Measurements from ENCODE around the gene MPP1. TPM values are rescaled to one million over a fixed set of nuclear protein-coding genes. Genes with fewer than 3 reads are reported as not detected.

The MPP1 gene
- total RNA-seq, 4 donors from 2014 or later = 9.9 to 15.0 (median 13.3) TPM

DNA sequence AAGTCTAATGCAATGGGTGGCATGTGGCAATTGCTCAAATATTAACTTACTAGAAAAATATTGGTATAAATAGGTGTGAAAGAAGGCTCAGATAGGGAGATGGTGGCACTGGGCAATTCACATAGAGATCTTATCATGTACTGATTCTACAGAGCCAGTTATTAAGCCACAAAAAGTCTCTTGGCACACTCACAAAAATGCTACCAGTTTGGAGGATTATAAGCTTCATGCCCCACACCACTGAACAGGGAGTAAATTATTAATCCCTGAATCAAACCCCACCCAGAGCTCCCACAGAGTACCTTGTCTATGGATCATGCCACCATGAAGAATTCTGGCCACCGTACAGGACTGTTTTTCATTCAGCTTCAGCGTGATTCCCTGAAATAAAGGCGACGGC is 13.8 kb downstream of the MPP1 start:
- WGBS = 68% methylated on average over 4 of the region's 4 CpGs
- no peak for DNase-seq (ENCODE audit: low spot score in 2 of 2)
- Histone ChIP-seq H3K36me3 (no peaks in the 10 kb centered on the region), H3K27ac (no peak overlapping the region), H3K27me3 (no peaks in the 10 kb centered on the region), H3K4me3 (no peak overlapping the region), H3K4me1 (no peaks in the 10 kb centered on the region), H3K9me3 (no peaks in the 10 kb centered on the region)
- no peak for TF ChIP-seq POLR2AphosphoS5 (IDR thresholded peaks at IDR 0.05)
- TF ChIP-seq, protein P1, sequence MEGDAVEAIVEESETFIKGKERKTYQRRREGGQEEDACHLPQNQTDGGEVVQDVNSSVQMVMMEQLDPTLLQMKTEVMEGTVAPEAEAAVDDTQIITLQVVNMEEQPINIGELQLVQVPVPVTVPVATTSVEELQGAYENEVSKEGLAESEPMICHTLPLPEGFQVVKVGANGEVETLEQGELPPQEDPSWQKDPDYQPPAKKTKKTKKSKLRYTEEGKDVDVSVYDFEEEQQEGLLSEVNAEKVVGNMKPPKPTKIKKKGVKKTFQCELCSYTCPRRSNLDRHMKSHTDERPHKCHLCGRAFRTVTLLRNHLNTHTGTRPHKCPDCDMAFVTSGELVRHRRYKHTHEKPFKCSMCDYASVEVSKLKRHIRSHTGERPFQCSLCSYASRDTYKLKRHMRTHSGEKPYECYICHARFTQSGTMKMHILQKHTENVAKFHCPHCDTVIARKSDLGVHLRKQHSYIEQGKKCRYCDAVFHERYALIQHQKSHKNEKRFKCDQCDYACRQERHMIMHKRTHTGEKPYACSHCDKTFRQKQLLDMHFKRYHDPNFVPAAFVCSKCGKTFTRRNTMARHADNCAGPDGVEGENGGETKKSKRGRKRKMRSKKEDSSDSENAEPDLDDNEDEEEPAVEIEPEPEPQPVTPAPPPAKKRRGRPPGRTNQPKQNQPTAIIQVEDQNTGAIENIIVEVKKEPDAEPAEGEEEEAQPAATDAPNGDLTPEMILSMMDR (IDR thresholded peaks at IDR 0.05) = no peak
- TF ChIP-seq POLR2A (IDR thresholded peaks at IDR 0.05) = no peak
- no peak for TF ChIP-seq EP300 (IDR thresholded peaks at IDR 0.05)

DNA sequence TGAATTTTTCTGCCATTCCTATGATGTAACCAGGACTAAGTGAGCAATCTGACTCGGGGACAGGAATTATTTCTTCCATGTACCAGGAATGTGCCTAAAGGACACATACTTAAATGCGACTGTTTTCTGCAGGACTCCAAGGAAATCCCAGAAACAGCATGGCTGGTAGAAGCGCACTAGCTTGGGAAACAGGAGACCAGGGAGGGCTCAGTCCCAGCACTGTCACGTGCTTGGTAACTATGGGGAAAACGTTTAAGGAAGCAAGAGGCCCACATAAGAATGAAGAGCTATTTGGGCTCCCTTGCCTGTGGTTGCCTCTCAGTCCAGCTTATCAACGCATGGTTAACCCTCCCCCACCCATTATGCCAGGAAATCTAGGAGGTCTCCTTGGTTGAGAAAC is 19.6 kb downstream of the MPP1 start:
- no peaks in the 10 kb centered on the region for H3K27me3 ChIP-seq
- no peak for DNase-seq (ENCODE audit: low spot score in 2 of 2)
- no peaks in the 10 kb centered on the region for H3K36me3 ChIP-seq
- 70% methylated on average over 6 of the region's 6 CpGs for WGBS
- no peaks in the 10 kb centered on the region for H3K4me1 ChIP-seq
- H3K9me3 ChIP-seq = no peaks in the 10 kb centered on the region
- no peak overlapping the region for H3K4me3 ChIP-seq
- no peak overlapping the region for H3K27ac ChIP-seq
- no peak for TF ChIP-seq POLR2AphosphoS5 (IDR thresholded peaks at IDR 0.05)
- TF ChIP-seq EP300 (IDR thresholded peaks at IDR 0.05) = no peak
- TF ChIP-seq, protein P1 (IDR thresholded peaks at IDR 0.05) = no peak
- no peak for TF ChIP-seq POLR2A (IDR thresholded peaks at IDR 0.05)

DNA sequence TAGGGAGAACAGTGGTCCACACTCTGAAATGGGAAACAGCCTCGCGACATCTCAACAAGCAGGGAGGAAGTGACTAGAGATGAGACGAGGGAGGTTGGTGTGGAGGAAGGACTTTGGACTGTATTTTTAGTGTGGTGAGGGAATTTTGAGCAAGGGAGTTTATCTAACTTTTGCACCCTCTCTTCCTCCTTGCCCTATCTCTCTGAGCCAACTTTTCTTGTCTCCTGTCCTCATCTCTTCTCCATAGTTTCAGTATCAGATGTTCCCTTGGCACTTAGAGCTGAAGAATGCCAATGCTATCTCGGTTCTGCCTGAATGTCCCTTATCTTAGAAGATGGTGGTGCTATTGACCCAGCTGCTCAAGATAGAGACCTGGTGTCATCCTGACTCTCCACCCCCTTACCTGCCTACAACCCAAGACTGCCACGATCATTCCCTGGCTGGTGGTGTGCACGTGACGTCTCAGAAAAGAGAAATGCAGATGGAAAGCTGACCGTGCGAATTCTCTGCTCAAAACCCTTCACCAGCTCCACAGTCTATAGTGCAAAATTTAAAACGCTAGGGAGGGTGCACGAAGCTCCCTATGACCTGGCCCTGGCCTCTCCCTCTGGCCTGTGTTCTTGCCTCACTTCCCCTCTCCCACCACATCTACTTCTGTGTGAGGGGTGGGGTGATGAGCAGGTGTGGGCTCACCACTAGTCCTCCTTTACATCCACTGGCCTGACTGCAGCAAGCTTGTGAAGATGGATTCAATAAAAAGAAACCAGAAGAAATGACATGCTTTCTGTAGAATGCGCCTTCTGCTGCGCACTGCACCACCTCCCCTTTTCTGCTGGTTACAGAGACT is 20.9 kb downstream of the MPP1 start:
- no peaks in the 10 kb centered on the region for H3K4me1 ChIP-seq
- WGBS = 86% methylated on average over 13 of the region's 13 CpGs
- TF ChIP-seq EP300 (IDR thresholded peaks at IDR 0.05) (no peak), POLR2AphosphoS5 (IDR thresholded peaks at IDR 0.05) (no peak), POLR2A (IDR thresholded peaks at IDR 0.05) (no peak)
- TF ChIP-seq, protein P1 (IDR thresholded peaks at IDR 0.05) = no peak

DNA sequence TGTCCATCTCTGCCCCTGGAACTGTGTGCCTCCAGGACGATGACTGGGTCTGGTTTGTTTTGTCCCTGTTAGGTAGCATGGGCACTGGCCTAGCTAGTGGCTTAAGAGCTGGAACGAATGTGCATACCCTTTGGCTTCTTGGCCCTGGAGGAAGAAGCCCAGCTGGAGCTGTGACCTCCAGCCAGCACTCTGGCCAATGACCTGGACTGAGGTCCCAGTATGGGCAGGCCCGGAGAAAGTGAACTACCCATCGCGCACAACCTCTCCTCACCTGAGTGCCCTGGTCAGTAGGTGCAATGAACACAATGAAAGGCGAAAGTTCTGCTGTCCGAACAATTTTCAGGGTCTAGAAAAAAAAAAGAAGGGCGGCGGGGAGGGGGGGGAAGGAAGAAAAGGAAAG is 24.3 kb downstream of the MPP1 start:
- TF ChIP-seq, protein P1 (IDR thresholded peaks at IDR 0.05) = no peak
- TF ChIP-seq POLR2AphosphoS5 (IDR thresholded peaks at IDR 0.05) (no peak), EP300 (IDR thresholded peaks at IDR 0.05) (no peak), POLR2A (IDR thresholded peaks at IDR 0.05) (no peak)
- 94% methylated on average over 7 of the region's 9 CpGs for WGBS

More for the DNA sequence above, 20.9 kb downstream of the MPP1 start:
- DNase-seq (ENCODE audit: low spot score in 2 of 2) = no peak
- Histone ChIP-seq H3K36me3 (no peaks in the 10 kb centered on the region), H3K4me3 (no peak overlapping the region), H3K27me3 (no peaks in the 10 kb centered on the region), H3K27ac (no peak overlapping the region), H3K9me3 (no peaks in the 10 kb centered on the region)

DNA sequence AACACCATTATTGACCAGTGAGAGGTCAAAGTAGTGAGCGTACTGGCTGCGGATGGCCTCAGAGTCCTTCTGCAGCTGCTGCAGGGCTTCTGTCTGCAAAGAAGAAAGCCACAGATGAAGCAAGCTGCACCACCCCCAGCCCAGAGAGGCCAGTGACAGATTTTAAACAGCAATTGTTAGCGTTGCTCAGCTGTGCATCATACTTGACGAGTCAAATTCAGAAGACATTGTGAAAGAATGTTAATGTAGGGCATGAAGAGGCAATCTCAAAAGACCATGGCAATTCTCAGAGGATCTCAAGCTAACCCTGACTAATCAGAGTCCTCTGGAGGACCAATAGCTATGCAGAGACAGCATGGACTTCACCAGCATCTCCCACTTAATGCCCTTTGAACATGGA is 26.0 kb downstream of the MPP1 start:
- H3K9me3 ChIP-seq = no peaks in the 10 kb centered on the region
- H3K4me3 ChIP-seq = no peak overlapping the region
- DNase-seq (ENCODE audit: low spot score in 2 of 2) = no peak
- H3K4me1 ChIP-seq = no peaks in the 10 kb centered on the region
- no peaks in the 10 kb centered on the region for H3K27me3 ChIP-seq
- H3K27ac ChIP-seq = no peak overlapping the region
- peaks cover 31% of the 10 kb centered on the region for H3K36me3 ChIP-seq
- 81% methylated on average over 4 of the region's 4 CpGs for WGBS
- TF ChIP-seq, protein P1 (IDR thresholded peaks at IDR 0.05) = no peak
- no peak for TF ChIP-seq POLR2AphosphoS5 (IDR thresholded peaks at IDR 0.05)
- no peak for TF ChIP-seq EP300 (IDR thresholded peaks at IDR 0.05)
- TF ChIP-seq POLR2A (IDR thresholded peaks at IDR 0.05) = no peak

More for the DNA sequence above, 24.3 kb downstream of the MPP1 start:
- H3K4me1 ChIP-seq = no peaks in the 10 kb centered on the region
- peaks cover 14% of the 10 kb centered on the region for H3K36me3 ChIP-seq
- DNase-seq (ENCODE audit: low spot score in 2 of 2) = no peak
- no peaks in the 10 kb centered on the region for H3K27me3 ChIP-seq
- H3K27ac ChIP-seq = no peak overlapping the region
- no peaks in the 10 kb centered on the region for H3K9me3 ChIP-seq
- no peak overlapping the region for H3K4me3 ChIP-seq

Measured in suprapubic skin (tissue), 4 donors.